ENCODE measurements around the gene C1QTNF3. TPM values are rescaled to one million over a fixed set of nuclear protein-coding genes. Genes with fewer than 3 reads are reported as not detected.
"Not testable (repeated sequence)": the region's sequence is repeated elsewhere in the genome, so short reads cannot be mapped to it uniquely, and the experiment has no call there.

C1QTNF3 gene
- total and polyA plus RNA-seq, 2 of the 8 experiments (the other 6 are each of a cell fraction or from before 2014, with no cell fraction given), result 1.0 to 1.2 TPM

DNA sequence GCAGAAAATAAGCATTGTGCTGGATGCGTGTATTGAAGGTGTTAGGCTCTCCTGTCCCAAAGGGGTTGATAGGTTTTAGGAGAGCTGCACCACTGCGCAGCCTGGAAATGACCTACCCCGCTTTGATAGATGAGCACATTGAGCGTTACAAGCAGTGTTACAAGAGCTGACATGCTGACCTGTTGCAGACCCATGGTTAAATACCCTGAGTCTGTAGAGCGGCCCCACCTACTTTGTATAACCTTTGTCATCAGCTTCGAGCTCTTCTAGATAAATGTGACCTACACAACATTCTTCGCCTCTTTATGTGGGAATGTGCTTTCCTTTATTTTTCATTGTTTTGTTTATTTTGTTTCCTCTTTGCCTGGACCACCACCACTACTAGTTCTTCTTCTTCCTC lies 48.0 kb upstream of the C1QTNF3 start:
- H3K14ac ChIP-seq (ENCODE audit: insufficient read length); H3K36me3 ChIP-seq (ENCODE audit: control insufficient read depth in 2 of 4, insufficient read depth in 4 of 4, low read length in 3 of 4): not testable (repeated sequence)

DNA sequence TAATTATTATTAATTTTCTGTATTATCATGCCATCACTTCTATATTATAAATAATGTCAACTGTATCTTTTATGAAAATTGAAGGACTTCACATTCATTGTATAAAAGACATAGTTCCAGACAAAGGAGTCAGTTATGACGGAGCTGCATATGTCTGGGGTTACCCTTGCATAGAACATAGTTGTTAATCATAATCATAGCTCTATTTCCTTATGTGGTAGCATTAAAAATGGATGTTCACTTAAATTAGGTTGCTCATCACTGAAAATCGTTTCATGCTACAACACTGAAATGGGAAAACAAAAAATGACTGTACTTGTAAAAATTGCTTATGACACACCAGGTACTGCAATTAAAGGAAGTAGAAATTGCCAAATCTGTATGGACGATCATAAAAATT lies 46.8 kb upstream of the C1QTNF3 start:
- FAIRE-seq; H3K79me1 ChIP-seq (ENCODE audit: low read depth, low read length); H3K9me3 ChIP-seq (ENCODE audit: insufficient read depth in 2 of 2, low read depth in 1 of 2, low read length in 1 of 2): not testable (repeated sequence)

More for the DNA sequence above, 48.0 kb upstream of the C1QTNF3 start:
- H4K20me1 ChIP-seq (replicated peaks in 1 of 2; ENCODE audit: control insufficient read depth in 1 of 2, insufficient read depth in 2 of 2, low read length in 2 of 2); CTCF ChIA-PET (ENCODE audit: partially characterized antibody); H3K79me2 ChIP-seq (ENCODE audit: control insufficient read depth in 1 of 2, insufficient read depth in 2 of 2, low read length in 2 of 2); H2BK12ac ChIP-seq (ENCODE audit: low read depth, low read length); H3K27me3 ChIP-seq (replicated peaks in 1 of 4; ENCODE audit: control insufficient read depth in 3 of 4, extremely low read depth in 1 of 4, insufficient read depth in 3 of 4, low read length in 3 of 4); H2AK5ac ChIP-seq (ENCODE audit: low read depth, low read length); H4K5ac ChIP-seq (ENCODE audit: insufficient read length, low read depth, low read length); H3K4me2 ChIP-seq (ENCODE audit: insufficient read depth in 1 of 2, low read depth in 2 of 2, low read length in 2 of 2); H3K4me3 ChIP-seq (ENCODE audit: extremely low read depth in 1 of 4, insufficient read depth in 2 of 4, low read depth in 3 of 4, low read length in 4 of 4); H3K9me3 ChIP-seq (ENCODE audit: insufficient read depth in 2 of 2, low read depth in 1 of 2, low read length in 1 of 2); H2BK5ac ChIP-seq (ENCODE audit: low read depth, low read length); H3K23me2 ChIP-seq (ENCODE audit: low read depth, low read length); H2BK120ac ChIP-seq (replicated peaks; ENCODE audit: low read depth, low read length); H3K23ac ChIP-seq (ENCODE audit: insufficient read length); H4K8ac ChIP-seq (ENCODE audit: extremely low read depth, insufficient read depth, low read length); POLR2A ChIA-PET (ENCODE audit: partially characterized antibody); H2BK20ac ChIP-seq (ENCODE audit: low read length); H3K79me1 ChIP-seq (ENCODE audit: low read depth, low read length); H3K56ac ChIP-seq (replicated peaks; ENCODE audit: insufficient read length, low read depth, low read length); H3K18ac ChIP-seq (ENCODE audit: extremely low read depth, low read length); H3K9ac ChIP-seq (replicated peaks in 1 of 4; ENCODE audit: extremely low read depth in 1 of 4, low read depth in 3 of 4, low read length in 3 of 4); H3K27ac ChIP-seq (ENCODE audit: low read depth, low read length); DNase-seq (ENCODE audit: low read depth in 1 of 2, low spot score in 2 of 2); H2BK15ac ChIP-seq (ENCODE audit: low read length); H2AFZ ChIP-seq (ENCODE audit: low read length); FAIRE-seq; H3K4ac ChIP-seq (replicated peaks; ENCODE audit: insufficient read length, low read depth, low read length); H3K4me1 ChIP-seq (replicated peaks in 1 of 4; ENCODE audit: control insufficient read depth in 3 of 4, insufficient read depth in 4 of 4, low read length in 3 of 4); H4K91ac ChIP-seq (replicated peaks; ENCODE audit: insufficient read length, low read length): not testable (repeated sequence)
- 91% methylated on average over 7 of the region's 7 CpGs; no CpG with 5 or more reads in 1 of the 2 experiments for WGBS, 2 experiments (ENCODE audit: extremely low coverage in 1 of 2, insufficient coverage in 1 of 2, insufficient read length in 1 of 2, insufficient replicate concordance in 2 of 2, low coverage in 1 of 2, low lambda C conversion rate in 2 of 2, missing lambda C conversion rate in 1 of 2)

More for the DNA sequence above, 46.8 kb upstream of the C1QTNF3 start:
- H3K23me2 ChIP-seq (ENCODE audit: low read depth, low read length); H3K27ac ChIP-seq (ENCODE audit: low read depth, low read length); H4K8ac ChIP-seq (ENCODE audit: extremely low read depth, insufficient read depth, low read length); H3K23ac ChIP-seq (ENCODE audit: insufficient read length); H3K4me2 ChIP-seq (ENCODE audit: insufficient read depth in 1 of 2, low read depth in 2 of 2, low read length in 2 of 2); H2BK20ac ChIP-seq (ENCODE audit: low read length); H4K5ac ChIP-seq (ENCODE audit: insufficient read length, low read depth, low read length); H3K14ac ChIP-seq (ENCODE audit: insufficient read length); H3K79me2 ChIP-seq (ENCODE audit: control insufficient read depth in 1 of 2, insufficient read depth in 2 of 2, low read length in 2 of 2); CTCF ChIA-PET (ENCODE audit: partially characterized antibody); H3K4me3 ChIP-seq (ENCODE audit: extremely low read depth in 1 of 4, insufficient read depth in 2 of 4, low read depth in 3 of 4, low read length in 4 of 4); H2BK12ac ChIP-seq (ENCODE audit: low read depth, low read length); H3K56ac ChIP-seq (replicated peaks; ENCODE audit: insufficient read length, low read depth, low read length); H4K20me1 ChIP-seq (replicated peaks in 1 of 2; ENCODE audit: control insufficient read depth in 1 of 2, insufficient read depth in 2 of 2, low read length in 2 of 2); DNase-seq (ENCODE audit: low read depth in 1 of 2, low spot score in 2 of 2); H3K36me3 ChIP-seq (ENCODE audit: control insufficient read depth in 2 of 4, insufficient read depth in 4 of 4, low read length in 3 of 4); H2BK5ac ChIP-seq (ENCODE audit: low read depth, low read length); H3K27me3 ChIP-seq (replicated peaks in 1 of 4; ENCODE audit: control insufficient read depth in 3 of 4, extremely low read depth in 1 of 4, insufficient read depth in 3 of 4, low read length in 3 of 4); POLR2A ChIA-PET (ENCODE audit: partially characterized antibody); H3K9ac ChIP-seq (replicated peaks in 1 of 4; ENCODE audit: extremely low read depth in 1 of 4, low read depth in 3 of 4, low read length in 3 of 4); H2BK15ac ChIP-seq (ENCODE audit: low read length); H3K4ac ChIP-seq (replicated peaks; ENCODE audit: insufficient read length, low read depth, low read length); H2AFZ ChIP-seq (ENCODE audit: low read length); H4K91ac ChIP-seq (replicated peaks; ENCODE audit: insufficient read length, low read length); H2AK5ac ChIP-seq (ENCODE audit: low read depth, low read length); H3K18ac ChIP-seq (ENCODE audit: extremely low read depth, low read length); H2BK120ac ChIP-seq (replicated peaks; ENCODE audit: low read depth, low read length); H3K4me1 ChIP-seq (replicated peaks in 1 of 4; ENCODE audit: control insufficient read depth in 3 of 4, insufficient read depth in 4 of 4, low read length in 3 of 4): not testable (repeated sequence)
- WGBS, 2 experiments (ENCODE audit: extremely low coverage in 1 of 2, insufficient coverage in 1 of 2, insufficient read length in 1 of 2, insufficient replicate concordance in 2 of 2, low coverage in 1 of 2, low lambda C conversion rate in 2 of 2, missing lambda C conversion rate in 1 of 2), result 80% methylated on average over 2 of the region's 3 CpGs; no CpG with 5 or more reads in 1 of the 2 experiments
